HCT116 (cell line): ENCODE results near the gene FAM200B. TPM values are rescaled to one million over a fixed set of nuclear protein-coding genes. Genes with fewer than 3 reads are reported as not detected.

Experiments
- ATAC-seq: fragments of 200-7000 bp; cut with Tn5 transposase; 2 replicates; pipeline ENCODE4 v1.9.1; 2020; ENCODE audit warnings: mild to moderate bottlenecking, moderate library complexity
- BruUV-seq: library from RNA; stranded (reverse); fragments of 400-500 nt; replicated peaks from 2 replicates; lab custom pipeline; 2021; lab: Mats Ljungman, UMichigan
- CTCF ChIA-PET: fragments of 300-600 bp; sonication (Branson Sonifier 250); formaldehyde crosslinking; loops from one replicate; lab custom pipeline; 2021; ENCODE audit warnings: antibody characterized with exemption; lab: Charles Lee
- POLR2A ChIA-PET: fragments of 300-600, 350-600 bp; sonication (Branson Sonifier 250); formaldehyde crosslinking; loops from one replicate; lab custom pipeline; 2021; ENCODE audit warnings: antibody characterized with exemption; lab: Charles Lee
- RAD21 ChIA-PET, 2 experiments: fragments of 300-600 bp; sonication (Branson Sonifier 250); formaldehyde crosslinking; loops; one replicate each; lab custom pipeline; 2023; ENCODE audit warnings: low total read pairs in 2 of 2; ENCODE audit not compliant: uncharacterized antibody in 2 of 2, unreplicated experiment in 2 of 2, low non-redundant PET in 1 of 2; lab: Charles Lee
- DNase-seq: peaks from one replicate; pipeline ENCODE4 v3.0.0-alpha.2; 2010; ENCODE audit warnings: low read depth, low spot score
- H2AFZ ChIP-seq: fragments of 200-600 bp; shearing (Covaris generic), sonication (generic); 2 replicates; pipeline ENCODE4 v1.6.1; 2017; ENCODE audit warnings: low read depth, mixed run types, mixed read lengths, antibody characterized with exemption, low read length; ENCODE audit not compliant: poor library complexity, severe bottlenecking
- H3K27ac ChIP-seq: 2 replicates; pipeline ENCODE4 v1.5.1; 2012; ENCODE audit warnings: low read depth, low read length
- H3K27me3 ChIP-seq: fragments of 200-600 bp; sonication (generic); 2 replicates; pipeline ENCODE4 v1.6.1; 2016; ENCODE audit warnings: mixed run types, low read length, mixed read lengths; ENCODE audit not compliant: insufficient read depth
- H3K36me3 ChIP-seq, 2 experiments: fragments of 200-500 bp in 1 of 2; fragments of 200-600 bp in 1 of 2; sonication (Bioruptor generic) in 1 of 2; sonication (generic) in 1 of 2; 2 replicates each; pipeline versions ENCODE4 v1.5.1 to v1.6.1; 2014 to 2016; ENCODE audit warnings: low read length in 2 of 2, inconsistent platforms in 1 of 2, mixed read lengths in 1 of 2, mixed run types in 1 of 2; ENCODE audit not compliant: insufficient read depth in 2 of 2, control insufficient read depth in 1 of 2
- H3K4me1 ChIP-seq, 2 experiments: fragments of 200-600 bp in 1 of 2; sonication (generic) in 1 of 2; 2 replicates each; pipeline versions ENCODE4 v1.5.1 to v1.6.1; 2012 to 2017; ENCODE audit warnings: low read length in 2 of 2, inconsistent platforms in 1 of 2, mild to moderate bottlenecking in 1 of 2, mixed read lengths in 1 of 2, mixed run types in 1 of 2, moderate library complexity in 1 of 2; ENCODE audit not compliant: insufficient read depth in 2 of 2, control insufficient read depth in 1 of 2
- H3K4me2 ChIP-seq: fragments of 200-600 bp; sonication (generic); 2 replicates; pipeline ENCODE4 v1.6.1; 2017; ENCODE audit warnings: mixed run types, low read length, mixed read lengths
- H3K4me3 ChIP-seq, 2 experiments: fragments of 200-600 bp in 1 of 2; sonication (generic) in 1 of 2; replicated peaks in 1 of 2; 2 replicates each; pipeline ENCODE4 v1.5.1; 2011 to 2016; ENCODE audit warnings: low read length in 2 of 2, control low read depth in 1 of 2, low read depth in 1 of 2, mild to moderate bottlenecking in 1 of 2, mixed read lengths in 1 of 2, mixed run types in 1 of 2
- H3K79me2 ChIP-seq: fragments of 200-600 bp; sonication (generic); 2 replicates; pipeline ENCODE4 v1.6.1; 2017; ENCODE audit warnings: mild to moderate bottlenecking, mixed run types, low read length, moderate library complexity, mixed read lengths; ENCODE audit not compliant: insufficient read depth
- H3K9ac ChIP-seq: fragments of 200-600 bp; sonication (generic); 2 replicates; pipeline ENCODE4 v1.6.1; 2016; ENCODE audit warnings: low read length, mixed read lengths
- H3K9me2 ChIP-seq: fragments of 200-600 bp; sonication (generic), shearing (Covaris generic); 2 replicates; pipeline ENCODE4 v1.6.1; 2017; ENCODE audit warnings: mixed run types, mild to moderate bottlenecking, moderate library complexity; ENCODE audit not compliant: insufficient read depth
- H3K9me3 ChIP-seq, 2 experiments: fragments of 200-500 bp in 1 of 2; fragments of 200-600 bp in 1 of 2; sonication (Bioruptor generic) in 1 of 2; sonication (generic) in 1 of 2; 2 replicates each; pipeline ENCODE4 v1.6.1; 2014 to 2017; ENCODE audit warnings: low read length in 2 of 2, mixed read lengths in 2 of 2, inconsistent platforms in 1 of 2, low read depth in 1 of 2, mild to moderate bottlenecking in 1 of 2, mixed run types in 1 of 2, moderate library complexity in 1 of 2; ENCODE audit not compliant: control insufficient read depth in 1 of 2, insufficient read depth in 1 of 2
- H4K20me1 ChIP-seq: fragments of 200-600 bp; sonication (generic), shearing (Covaris generic); 2 replicates; pipeline ENCODE4 v1.6.1; 2017; ENCODE audit warnings: mixed run types, mild to moderate bottlenecking, moderate library complexity; ENCODE audit not compliant: insufficient read depth
- EGR1 ChIP-seq: IDR thresholded peaks from 2 replicates; pipeline ENCODE4 v1.6.1; 2012; ENCODE audit warnings: low read depth
- ELF1 ChIP-seq: IDR thresholded peaks from 2 replicates; pipeline ENCODE4 v1.6.1; 2012; ENCODE audit warnings: low read depth, borderline replicate concordance
- EZH2 ChIP-seq: fragments of 200-600 bp; sonication (generic); IDR thresholded peaks from 2 replicates; pipeline ENCODE4 v1.6.1; 2017; ENCODE audit warnings: antibody characterized with exemption, mixed run types
- FOSL1 ChIP-seq: IDR thresholded peaks from 2 replicates; pipeline ENCODE4 v1.6.1; 2012; ENCODE audit warnings: low read depth
- RAD21 ChIP-seq: IDR thresholded peaks from 2 replicates; pipeline ENCODE4 v1.6.1; 2012; ENCODE audit warnings: low read depth, mild to moderate bottlenecking
- SIN3A ChIP-seq: IDR thresholded peaks from 2 replicates; pipeline ENCODE4 v1.6.1; 2012; ENCODE audit warnings: low read depth
- ZBTB33 ChIP-seq: IDR thresholded peaks from 2 replicates; pipeline ENCODE4 v1.6.1; 2011; ENCODE audit warnings: mild to moderate bottlenecking, low read length, moderate library complexity; ENCODE audit not compliant: insufficient replicate concordance; ENCODE audit errors: extremely low read depth
- intact Hi-C: fragments of 100-400 bp; cut with micrococcal nuclease; formaldehyde crosslinking; loops from 2 replicates; pipeline ENCODE4 v1.10.0; 2022
- total RNA-seq: library from RNA; stranded (reverse); gene quantifications from one replicate; pipeline ENCODE4 v1.2.1, GENCODE V29; 2021; ENCODE audit not compliant: unreplicated experiment

FAM200B gene
- total RNA-seq, 1 experiment from 2014 or later, result 26.1 TPM

GRCh38 chr4:15676039-15676438 lies 5.6 kb upstream of the FAM200B start:
- no peak overlapping the region for H3K4me3 ChIP-seq
- no peak overlapping the region for H3K9ac ChIP-seq
- no peak for DNase-seq
- no peak overlapping the region for H3K4me2 ChIP-seq
- TF ChIP-seq ELF1, result no peak
- TF ChIP-seq, all 23 proteins: peak for 0
- no peak overlapping the region for H3K27ac ChIP-seq
- H3K79me2 ChIP-seq, result peaks cover 100% of the 10 kb centered on the region
- intact Hi-C loops, result no loop called here
- H3K9me3 ChIP-seq, result no peaks in the 10 kb centered on the region
- ChIA-PET POLR2A (interaction anchor here (0.9 to 1.3 kb wide), 3 partner anchors 9 to 17 kb away, joined by 3 to 6 read pairs (median 3); no protein-coding TSS in a partner anchor), CTCF (interaction anchor here (0.7 to 0.9 kb wide), 2 partner anchors 197 to 479 kb away, joined by 3 to 4 read pairs; no protein-coding TSS in a partner anchor), RAD21 (no interaction called here)
- peaks cover 22 to 51% of the 10 kb centered on the region in 2 experiments for H3K4me1 ChIP-seq
- no peak for ATAC-seq
- no peaks in the 10 kb centered on the region for H3K9me2 ChIP-seq
- H2AFZ ChIP-seq, result no peak overlapping the region
- H3K36me3 ChIP-seq, result no peaks in the 10 kb centered on the region
- BruUV-seq, result no TSS peak
- H4K20me1 ChIP-seq, result no peaks in the 10 kb centered on the region
- no peaks in the 10 kb centered on the region for H3K27me3 ChIP-seq

GRCh38 chr4:15676899-15677298 lies 4.7 kb upstream of the FAM200B start:
- no peak overlapping the region; the same call in 1 of the 2 replicates for H3K4me2 ChIP-seq
- BruUV-seq, result no TSS peak
- intact Hi-C loops, result no loop called here
- POLR2A ChIA-PET, result no interaction called here
- no peaks in the 10 kb centered on the region for H3K36me3 ChIP-seq
- peaks cover 22 to 45% of the 10 kb centered on the region in 2 experiments for H3K4me1 ChIP-seq
- no peaks in the 10 kb centered on the region for H4K20me1 ChIP-seq
- TF ChIP-seq RAD21 (no peak), EGR1 (no peak), EZH2 (no peak), SIN3A (no peak), FOSL1 (no peak), ZBTB33 (no peak)
- peaks cover 96% of the 10 kb centered on the region for H3K79me2 ChIP-seq
- no peaks in the 10 kb centered on the region for H3K9me3 ChIP-seq
- no peak overlapping the region; the same call in 1 of the 2 replicates for H3K27ac ChIP-seq
- no peaks in the 10 kb centered on the region for H3K9me2 ChIP-seq
- H3K27me3 ChIP-seq, result no peaks in the 10 kb centered on the region
- CTCF ChIA-PET, result no interaction called here
- no peak overlapping the region for H2AFZ ChIP-seq
- no peak for ATAC-seq
- no peak for DNase-seq
- RAD21 ChIA-PET, result no interaction called here
- H3K9ac ChIP-seq, result no peak overlapping the region
- H3K4me3 ChIP-seq, result no peak overlapping the region
